ENCODE measurements around the gene INKA1.
"Not testable (repeated sequence)": the region's sequence is repeated elsewhere in the genome, so short reads cannot be mapped to it uniquely, and the experiment has no call there.

INKA1 gene

DNA sequence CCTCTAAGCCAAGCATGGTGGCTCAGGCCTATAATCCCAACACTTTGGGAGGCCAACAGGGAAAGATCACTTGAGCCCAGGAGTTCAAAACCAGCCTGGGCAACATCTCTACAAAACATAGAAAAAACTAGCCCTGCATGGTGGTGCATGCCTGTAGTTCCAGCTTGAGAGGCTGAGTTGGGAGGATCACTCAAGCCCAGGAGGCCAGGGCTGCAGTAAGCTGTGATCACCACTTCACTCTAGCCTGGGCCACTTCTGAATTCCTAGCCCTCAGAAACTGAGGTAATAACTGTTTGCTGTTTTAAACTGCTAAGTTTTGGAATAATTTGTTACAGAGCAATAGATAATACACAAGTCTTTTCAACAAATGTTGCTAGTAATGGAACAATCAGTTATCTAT is 33.1 kb upstream of the INKA1 start:
- Histone ChIP-seq H3K4me3 (no peak overlapping the region), H3K27ac (no peak overlapping the region), H3K9ac (ENCODE audit: insufficient read length) (no peak overlapping the region), H3K9me3 (ENCODE audit: low read depth, low read length) (no peaks in the 10 kb centered on the region), H3K36me3 (ENCODE audit: insufficient read depth, low read length) (no peaks in the 10 kb centered on the region)
- DNase-seq (ENCODE audit: low read depth, low spot score) = no peak
- TF ChIP-seq POLR2AphosphoS5 (IDR thresholded peaks at IDR 0.05; ENCODE audit: borderline replicate concordance, low read depth, low read length) (no peak), EZH2 (IDR thresholded peaks at IDR 0.05) (no peak), FOXP2 (optimal IDR thresholded peaks at IDR 0.05; ENCODE audit: control extremely low read depth, extremely low read length, insufficient read depth) (no peak)

DNA sequence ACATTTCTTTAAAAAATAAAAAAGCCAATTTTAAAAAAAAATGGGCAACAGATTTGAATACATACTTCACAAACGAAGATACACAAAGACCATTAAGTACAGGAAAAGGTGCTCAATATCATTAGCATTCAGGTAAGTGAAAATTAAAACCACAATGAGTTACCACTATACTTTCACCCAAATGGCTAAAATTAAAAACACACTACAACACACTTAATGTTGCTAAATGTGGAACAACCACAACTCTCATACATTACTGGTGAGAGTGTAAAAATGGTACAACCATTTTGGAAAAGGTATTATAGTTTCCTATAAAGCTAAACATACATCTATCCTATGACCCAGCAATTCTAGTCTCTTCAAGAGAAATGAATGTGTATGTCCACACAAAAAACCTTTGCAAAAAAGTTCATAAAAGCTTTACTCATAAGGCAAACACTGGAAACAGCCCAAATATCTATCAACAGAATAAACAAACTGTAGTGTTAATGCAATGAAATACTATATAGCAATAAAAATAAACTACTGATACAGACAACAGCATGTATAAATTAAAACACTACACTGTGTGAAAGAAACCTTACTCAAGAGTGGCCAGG is 31.6 kb upstream of the INKA1 start:
- Histone ChIP-seq H3K4me3 (no peak overlapping the region), H3K9ac (ENCODE audit: insufficient read length) (no peak overlapping the region), H3K27ac (no peak overlapping the region), H3K9me3 (ENCODE audit: low read depth, low read length) (no peaks in the 10 kb centered on the region), H3K36me3 (ENCODE audit: insufficient read depth, low read length) (no peaks in the 10 kb centered on the region)
- no peak for DNase-seq (ENCODE audit: low read depth, low spot score)
- no peak for TF ChIP-seq FOXP2 (optimal IDR thresholded peaks at IDR 0.05; ENCODE audit: control extremely low read depth, extremely low read length, insufficient read depth)
- no peak for TF ChIP-seq POLR2AphosphoS5 (IDR thresholded peaks at IDR 0.05; ENCODE audit: borderline replicate concordance, low read depth, low read length)
- TF ChIP-seq EZH2 (IDR thresholded peaks at IDR 0.05) = no peak

DNA sequence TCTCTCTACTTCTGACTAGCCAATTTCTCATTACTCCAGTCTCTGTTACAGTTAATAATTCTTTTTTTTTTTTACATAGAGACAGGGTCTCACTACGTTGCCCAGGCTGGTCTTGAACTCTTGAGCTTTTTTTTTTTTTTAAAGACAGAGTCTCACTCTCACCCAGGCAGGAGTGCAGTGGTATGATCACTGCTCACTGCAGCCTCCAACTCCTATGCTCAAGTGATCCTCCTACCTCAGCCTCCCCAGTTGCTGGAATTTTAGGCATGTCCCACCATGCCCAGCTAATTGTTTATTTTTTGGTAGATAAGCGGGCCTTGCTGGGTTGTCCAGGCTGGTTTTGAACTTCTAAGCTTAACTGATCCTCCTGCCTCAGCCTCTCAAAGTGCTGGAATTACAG is 30.4 kb upstream of the INKA1 start:
- TF ChIP-seq EZH2 (IDR thresholded peaks at IDR 0.05) = no peak
- TF ChIP-seq POLR2AphosphoS5 (IDR thresholded peaks at IDR 0.05; ENCODE audit: borderline replicate concordance, low read depth, low read length) = no peak
- TF ChIP-seq FOXP2 (optimal IDR thresholded peaks at IDR 0.05; ENCODE audit: control extremely low read depth, extremely low read length, insufficient read depth) = no peak
- Histone ChIP-seq H3K36me3 (ENCODE audit: insufficient read depth, low read length) (no peaks in the 10 kb centered on the region), H3K4me3 (no peak overlapping the region), H3K9ac (ENCODE audit: insufficient read length) (no peak overlapping the region), H3K9me3 (ENCODE audit: low read depth, low read length) (no peaks in the 10 kb centered on the region), H3K27ac (no peak overlapping the region)
- no peak for DNase-seq (ENCODE audit: low read depth, low spot score)

DNA sequence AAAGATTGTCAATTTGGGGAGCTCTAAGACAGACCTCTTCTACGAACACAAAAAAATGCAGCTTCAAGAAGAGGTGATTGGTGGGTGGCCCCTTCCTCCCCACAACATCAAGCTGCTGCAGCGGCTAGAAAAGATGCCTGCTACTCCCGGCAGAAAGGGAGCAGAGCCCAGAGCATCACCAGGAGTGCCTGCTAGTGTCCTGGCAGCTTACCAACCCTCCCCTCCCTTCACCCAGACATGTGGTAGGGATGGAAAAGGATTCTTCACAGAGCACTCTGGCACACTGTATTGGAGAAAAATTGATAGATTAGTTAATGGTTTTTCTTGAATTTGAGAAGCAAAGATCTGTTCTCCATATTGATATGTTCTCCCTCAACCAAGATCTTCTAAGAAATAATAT is 27.5 kb upstream of the INKA1 start:
- no peak overlapping the region for H3K4me3 ChIP-seq
- no peaks in the 10 kb centered on the region for H3K9me3 ChIP-seq (ENCODE audit: low read depth, low read length)
- TF ChIP-seq FOXP2 (optimal IDR thresholded peaks at IDR 0.05; ENCODE audit: control extremely low read depth, extremely low read length, insufficient read depth) (no peak), POLR2AphosphoS5 (IDR thresholded peaks at IDR 0.05; ENCODE audit: borderline replicate concordance, low read depth, low read length) (no peak), EZH2 (IDR thresholded peaks at IDR 0.05) (no peak)
- no peak overlapping the region for H3K9ac ChIP-seq (ENCODE audit: insufficient read length)
- DNase-seq (ENCODE audit: low read depth, low spot score) = no peak
- H3K36me3 ChIP-seq (ENCODE audit: insufficient read depth, low read length) = no peaks in the 10 kb centered on the region
- H3K27ac ChIP-seq = no peak overlapping the region

DNA sequence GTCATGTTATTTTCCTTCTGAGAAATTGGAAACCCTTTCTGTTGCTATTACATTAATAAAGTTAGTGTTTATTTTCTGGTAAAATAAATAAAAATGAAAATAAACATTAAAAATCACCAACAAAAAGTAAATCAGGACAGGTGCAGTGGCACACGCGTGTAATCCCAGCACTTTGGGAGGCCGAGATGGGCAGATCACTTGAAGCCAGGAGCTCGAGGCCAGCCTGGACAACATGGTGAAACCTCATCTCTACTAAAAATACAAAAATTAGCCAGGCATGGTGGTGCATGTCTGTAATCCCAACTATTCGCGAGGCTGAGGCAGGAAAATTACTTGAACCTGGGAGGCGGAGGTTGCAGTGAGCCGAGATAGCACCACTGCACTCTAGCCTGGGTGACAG is 27.0 kb upstream of the INKA1 start:
- not testable (repeated sequence) for H3K9me3 ChIP-seq (ENCODE audit: low read depth, low read length); DNase-seq (ENCODE audit: low read depth, low spot score); H3K27ac ChIP-seq; H3K4me3 ChIP-seq; H3K36me3 ChIP-seq (ENCODE audit: insufficient read depth, low read length); H3K9ac ChIP-seq (ENCODE audit: insufficient read length)

DNA sequence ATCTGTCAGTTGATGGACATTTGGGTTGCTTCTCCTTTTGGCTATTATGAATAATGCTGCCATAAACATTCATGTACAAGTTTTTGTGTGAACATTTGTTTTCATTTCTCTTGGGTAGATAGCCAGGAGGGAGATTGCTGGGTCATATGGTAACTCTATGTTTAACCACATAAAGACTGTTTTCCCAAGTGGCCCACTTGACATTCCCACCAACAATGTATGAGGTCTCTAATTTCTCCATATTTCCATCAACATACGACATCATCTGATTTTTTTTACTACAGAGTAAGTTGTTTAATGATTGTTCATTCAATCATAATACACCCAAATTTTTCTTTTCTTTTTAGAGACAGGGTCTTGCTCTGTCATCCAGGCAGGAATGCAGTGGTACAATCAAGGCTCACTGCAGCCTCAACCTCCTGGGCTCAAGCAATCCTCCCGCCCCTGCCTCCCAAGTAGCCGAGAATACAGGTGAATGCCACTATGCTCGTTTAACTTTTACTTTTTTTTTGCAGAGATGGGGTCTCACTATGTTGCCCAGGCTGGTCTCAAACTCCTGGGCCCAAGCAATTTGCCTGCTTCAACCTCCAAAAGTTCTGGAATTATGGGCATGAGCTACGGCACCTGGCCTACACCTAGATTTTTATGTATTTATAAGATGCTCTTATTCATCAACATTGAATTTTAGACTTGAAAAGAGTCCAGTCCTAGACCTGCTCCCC is 23.5 kb upstream of the INKA1 start:
- Histone ChIP-seq H3K36me3 (ENCODE audit: insufficient read depth, low read length) (no peaks in the 10 kb centered on the region), H3K9me3 (ENCODE audit: low read depth, low read length) (no peaks in the 10 kb centered on the region), H3K27ac (no peak overlapping the region), H3K4me3 (no peak overlapping the region), H3K9ac (ENCODE audit: insufficient read length) (no peak overlapping the region)
- no peak for DNase-seq (ENCODE audit: low read depth, low spot score)
- TF ChIP-seq EZH2 (IDR thresholded peaks at IDR 0.05) = no peak
- TF ChIP-seq FOXP2 (optimal IDR thresholded peaks at IDR 0.05; ENCODE audit: control extremely low read depth, extremely low read length, insufficient read depth) = no peak
- no peak for TF ChIP-seq POLR2AphosphoS5 (IDR thresholded peaks at IDR 0.05; ENCODE audit: borderline replicate concordance, low read depth, low read length)

DNA sequence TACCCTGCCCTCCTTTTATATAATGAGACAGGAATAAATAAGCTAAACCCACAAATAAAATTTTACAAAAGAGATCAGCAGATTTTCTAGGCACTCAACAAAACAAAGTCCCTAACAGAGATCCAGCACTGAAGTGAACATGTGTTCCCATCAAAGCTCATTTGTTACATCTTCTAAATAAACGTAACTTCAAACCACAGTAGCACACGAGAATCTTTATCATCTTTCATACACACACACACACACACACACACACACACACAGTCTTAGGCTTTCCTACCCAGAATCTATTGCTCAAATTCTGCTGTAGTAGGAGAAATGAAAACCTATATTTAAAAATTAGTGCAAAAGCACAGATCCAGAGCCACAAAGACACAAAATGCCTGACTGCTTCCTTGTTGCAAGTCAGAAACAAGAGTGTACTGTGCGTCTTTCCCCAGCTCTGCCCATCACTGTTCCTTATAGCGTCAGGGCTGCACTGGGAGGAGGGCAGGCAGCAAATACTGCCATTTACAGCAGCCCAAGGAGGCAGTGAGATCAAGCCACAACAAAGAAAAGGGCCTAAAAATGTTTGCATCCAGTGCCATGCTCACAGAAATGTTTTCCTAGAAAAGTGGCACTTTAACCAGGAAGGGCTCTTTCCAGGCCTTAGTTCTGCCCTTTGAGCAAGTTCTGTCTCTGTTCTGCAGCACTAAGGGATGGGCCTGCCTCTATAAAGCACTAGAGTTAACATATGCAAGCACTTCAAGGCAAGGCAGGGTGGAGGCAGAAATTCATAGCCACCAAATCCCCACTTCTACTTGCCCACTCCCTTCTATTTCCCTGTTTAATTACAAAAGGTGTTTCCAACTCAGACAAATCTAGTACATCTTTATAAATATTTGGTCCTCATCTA is 22.7 kb upstream of the INKA1 start:
- no peak overlapping the region for H3K27ac ChIP-seq
- DNase-seq (ENCODE audit: low read depth, low spot score) = no peak
- no peaks in the 10 kb centered on the region for H3K36me3 ChIP-seq (ENCODE audit: insufficient read depth, low read length)
- TF ChIP-seq POLR2AphosphoS5 (IDR thresholded peaks at IDR 0.05; ENCODE audit: borderline replicate concordance, low read depth, low read length) (no peak), EZH2 (IDR thresholded peaks at IDR 0.05) (no peak), FOXP2 (optimal IDR thresholded peaks at IDR 0.05; ENCODE audit: control extremely low read depth, extremely low read length, insufficient read depth) (no peak)
- no peak overlapping the region for H3K9ac ChIP-seq (ENCODE audit: insufficient read length)
- no peak overlapping the region for H3K4me3 ChIP-seq
- no peaks in the 10 kb centered on the region for H3K9me3 ChIP-seq (ENCODE audit: low read depth, low read length)

DNA sequence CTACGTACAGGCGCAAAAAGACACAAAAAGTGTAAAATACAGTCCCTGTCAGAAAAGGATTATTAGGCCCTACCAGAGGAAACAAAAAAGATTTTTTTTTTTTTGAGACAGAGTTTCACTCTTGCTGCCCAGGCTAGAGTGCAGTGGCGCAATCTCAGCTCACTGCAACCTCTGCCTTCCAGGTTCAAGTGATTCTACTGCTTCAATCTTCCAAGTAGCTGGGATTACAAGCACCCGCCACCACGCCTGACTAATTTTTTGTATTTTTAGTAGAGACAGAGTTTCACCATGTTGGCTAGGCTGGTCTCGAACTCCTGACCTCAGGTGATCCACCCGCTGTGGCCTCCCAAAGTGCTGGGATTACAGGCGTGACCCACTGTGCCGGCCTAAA is 22.1 kb upstream of the INKA1 start:
- H3K27ac ChIP-seq; H3K4me3 ChIP-seq; H3K9ac ChIP-seq (ENCODE audit: insufficient read length); DNase-seq (ENCODE audit: low read depth, low spot score); H3K36me3 ChIP-seq (ENCODE audit: insufficient read depth, low read length); H3K9me3 ChIP-seq (ENCODE audit: low read depth, low read length): not testable (repeated sequence)

Measured in SK-N-MC (cell line).